Left lung (tissue), 10 donors: ENCODE data around the gene MGAT4A. TPM values are rescaled to one million over a fixed set of nuclear protein-coding genes. Genes with fewer than 3 reads are reported as not detected.

Source experiments
- ATAC-seq: fragments of 200-7000 bp; cut with Tn5 transposase; one replicate; pipeline ENCODE4 v1.9.1; 2020; ENCODE audit warnings: moderate library complexity
- DNase-seq, 4 donors: peaks; one replicate each; pipeline ENCODE4 v3.0.0-alpha.2; 2013 to 2020
- H3K27ac ChIP-seq, 2 donors: fragments of 200-600 bp; sonication (generic) in 1 of 2; one replicate each; pipeline versions ENCODE4 v1.5.0 to v1.8.0; 2020 to 2021
- H3K27me3 ChIP-seq, 2 donors: fragments of 200-600 bp; sonication (generic) in 1 of 2; one replicate each; pipeline versions ENCODE4 v1.5.0 to v1.8.0; 2020 to 2021
- H3K36me3 ChIP-seq, 2 donors: fragments of 200-600 bp; sonication (generic) in 1 of 2; one replicate each; pipeline versions ENCODE4 v1.5.0 to v1.8.0; 2020 to 2021
- H3K4me1 ChIP-seq, 2 donors: fragments of 200-600 bp; one replicate each; pipeline ENCODE4 v1.8.0; 2021
- H3K4me3 ChIP-seq, 2 donors: fragments of 200-600 bp; sonication (generic) in 1 of 2; one replicate each; pipeline versions ENCODE4 v1.5.0 to v1.8.0; 2020 to 2021; ENCODE audit warnings: mild to moderate bottlenecking in 1 of 2
- H3K9me3 ChIP-seq, 2 donors: fragments of 200-600 bp; sonication (generic) in 1 of 2; one replicate each; pipeline versions ENCODE4 v1.5.0 to v1.8.0; 2020 to 2021
- intact Hi-C, 2 donors: fragments of 100-400 bp; cut with DNase I; formaldehyde crosslinking; loops; one replicate each; pipeline versions ENCODE4 v1.11.2 to v1.14.2; 2022
- polyA plus RNA-seq, 6 donors: library from polyadenylated mRNA; unstranded; fragments of 120-200 nt; gene quantifications; one replicate each; pipeline ENCODE4 v1.2.1, GENCODE V29; 2013; ENCODE audit not compliant: insufficient read length in 6 of 6
- total RNA-seq, 2 donors: library from RNA; stranded (reverse); fragmentation: NEBNext Ultra II Directional; extraction: Animal tissue kit (Norgen Biotek cat#: 25700); gene quantifications; one replicate each; pipeline ENCODE4 v1.2.1, GENCODE V29; 2021
- TF ChIP-seq, protein P1 (sequence below), 2 donors: fragments of 200-600 bp; sonication (generic) in 1 of 2; IDR thresholded peaks; one replicate each; pipeline versions ENCODE4 v1.5.0 to v1.8.0; 2021; ENCODE audit warnings: antibody characterized with exemption in 2 of 2
- donor health status: DM: no; HTN: yes; CAD: no.
- donor health status: DM: no; HTN: no; CAD: no.

Gene MGAT4A
- total and polyA plus RNA-seq, 8 donors: 15.4 to 79.8 (median 19.0) TPM

DNA sequence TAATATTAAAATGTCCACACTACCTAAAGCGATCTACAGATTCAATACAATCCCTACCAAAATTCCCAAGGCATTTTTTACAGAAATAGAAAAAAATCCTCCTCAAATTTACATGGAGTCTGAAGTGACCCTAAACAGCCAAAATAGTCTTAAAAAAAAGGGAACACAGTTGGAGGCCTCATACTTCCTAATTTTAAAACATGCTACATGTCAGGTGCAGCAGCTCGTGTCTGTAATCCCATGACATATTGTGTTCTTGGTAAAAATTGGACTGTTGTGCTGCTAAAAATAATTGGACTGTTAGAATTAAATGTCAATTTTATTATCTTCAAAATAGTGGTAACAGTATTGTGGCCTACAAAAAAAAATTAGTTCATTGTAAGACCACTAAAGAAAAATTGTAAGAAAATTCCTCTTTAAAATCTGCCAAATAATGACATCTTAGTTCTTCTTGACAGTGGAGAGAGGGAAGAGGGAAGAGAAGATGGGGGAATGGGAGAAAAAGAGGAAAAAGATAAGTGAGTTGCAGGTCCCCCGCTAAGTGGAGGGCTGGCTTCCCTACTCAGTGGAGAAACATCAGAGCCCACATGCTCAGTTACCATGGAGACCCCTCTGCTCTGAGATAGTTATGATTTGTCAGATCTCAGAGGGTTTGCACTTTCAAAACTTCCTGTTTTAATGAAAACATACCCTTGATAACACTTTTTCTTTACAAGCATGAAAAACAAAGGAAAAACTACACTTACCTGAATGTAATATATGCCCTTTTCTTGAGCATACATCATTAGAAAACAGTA is 76.0 kb downstream of the MGAT4A start:
- intact Hi-C loops: no loop called here
- Histone ChIP-seq H3K4me1 (peaks cover 0 to 32% of the 10 kb centered on the region in 2 donors), H3K4me3 (no peak overlapping the region), H3K9me3 (no peaks in the 10 kb centered on the region), H3K27me3 (no peaks in the 10 kb centered on the region), H3K36me3 (no peaks in the 10 kb centered on the region), H3K27ac (peak overlapping the region; percentile 9 to 57)
- TF ChIP-seq, protein P1, sequence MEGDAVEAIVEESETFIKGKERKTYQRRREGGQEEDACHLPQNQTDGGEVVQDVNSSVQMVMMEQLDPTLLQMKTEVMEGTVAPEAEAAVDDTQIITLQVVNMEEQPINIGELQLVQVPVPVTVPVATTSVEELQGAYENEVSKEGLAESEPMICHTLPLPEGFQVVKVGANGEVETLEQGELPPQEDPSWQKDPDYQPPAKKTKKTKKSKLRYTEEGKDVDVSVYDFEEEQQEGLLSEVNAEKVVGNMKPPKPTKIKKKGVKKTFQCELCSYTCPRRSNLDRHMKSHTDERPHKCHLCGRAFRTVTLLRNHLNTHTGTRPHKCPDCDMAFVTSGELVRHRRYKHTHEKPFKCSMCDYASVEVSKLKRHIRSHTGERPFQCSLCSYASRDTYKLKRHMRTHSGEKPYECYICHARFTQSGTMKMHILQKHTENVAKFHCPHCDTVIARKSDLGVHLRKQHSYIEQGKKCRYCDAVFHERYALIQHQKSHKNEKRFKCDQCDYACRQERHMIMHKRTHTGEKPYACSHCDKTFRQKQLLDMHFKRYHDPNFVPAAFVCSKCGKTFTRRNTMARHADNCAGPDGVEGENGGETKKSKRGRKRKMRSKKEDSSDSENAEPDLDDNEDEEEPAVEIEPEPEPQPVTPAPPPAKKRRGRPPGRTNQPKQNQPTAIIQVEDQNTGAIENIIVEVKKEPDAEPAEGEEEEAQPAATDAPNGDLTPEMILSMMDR (IDR thresholded peaks at IDR 0.05): no peak
- DNase-seq (peak in 1 of 4 donors; percentile 8), ATAC-seq (peak; percentile 43)

DNA sequence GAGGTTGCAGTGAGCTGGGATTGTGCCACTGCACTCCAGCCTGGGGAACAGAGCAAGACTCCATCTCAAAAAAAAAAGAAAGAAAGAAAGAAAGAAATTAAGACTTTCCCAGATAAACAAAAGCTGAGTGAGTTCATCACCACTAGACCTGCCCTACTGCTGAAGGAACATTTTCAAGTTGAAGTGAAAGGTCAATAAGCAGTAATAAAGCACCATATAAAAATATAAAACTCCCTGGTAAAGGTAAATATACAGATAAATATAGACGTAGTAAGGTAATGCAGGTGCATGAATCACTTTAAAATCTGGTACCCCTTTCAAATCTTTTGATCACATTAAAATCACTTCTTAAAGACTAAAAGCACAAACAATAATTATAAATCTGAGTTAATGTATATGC is 79.9 kb downstream of the MGAT4A start:
- Histone ChIP-seq H3K36me3 (peaks cover 0 to 27% of the 10 kb centered on the region in 2 donors), H3K27ac (no peak overlapping the region), H3K27me3 (no peaks in the 10 kb centered on the region), H3K4me1 (peaks cover 0 to 20% of the 10 kb centered on the region in 2 donors), H3K9me3 (no peaks in the 10 kb centered on the region), H3K4me3 (no peak overlapping the region)
- DNase-seq: no peak
- TF ChIP-seq, protein P1 (IDR thresholded peaks at IDR 0.05): no peak
- ATAC-seq: no peak
- intact Hi-C loops: no loop called here

DNA sequence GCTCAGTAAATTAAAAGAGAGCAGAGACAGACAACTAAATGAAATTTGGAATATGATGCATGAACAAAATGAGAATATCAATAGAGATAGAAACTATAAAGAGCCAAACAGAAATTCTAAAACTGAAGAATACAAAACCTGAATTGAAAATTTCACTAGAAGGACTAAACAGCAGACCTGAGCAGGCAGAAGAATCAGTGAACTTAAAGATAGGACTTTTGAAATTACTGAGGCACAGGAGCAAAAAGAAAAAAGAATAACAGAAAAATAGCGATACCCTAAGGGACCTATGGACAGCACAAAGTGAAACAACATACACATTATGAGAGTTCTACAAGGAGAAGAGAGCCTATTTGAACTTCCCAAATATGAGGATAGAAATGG is 80.9 kb downstream of the MGAT4A start:
- Histone ChIP-seq H3K36me3 (peaks cover 0 to 27% of the 10 kb centered on the region in 2 donors), H3K27me3 (no peaks in the 10 kb centered on the region), H3K9me3 (no peaks in the 10 kb centered on the region), H3K4me1 (peaks cover 0 to 10% of the 10 kb centered on the region in 2 donors), H3K4me3 (no peak overlapping the region), H3K27ac (peak overlapping the region in 1 of 2 donors; percentile 0)
- DNase-seq: no peak
- ATAC-seq: no peak
- TF ChIP-seq, protein P1 (IDR thresholded peaks at IDR 0.05): no peak
- intact Hi-C loops: loop anchor here (2.0 to 10.0 kb wide), 2 partner anchors 185 kb away; no protein-coding TSS in a partner anchor

DNA sequence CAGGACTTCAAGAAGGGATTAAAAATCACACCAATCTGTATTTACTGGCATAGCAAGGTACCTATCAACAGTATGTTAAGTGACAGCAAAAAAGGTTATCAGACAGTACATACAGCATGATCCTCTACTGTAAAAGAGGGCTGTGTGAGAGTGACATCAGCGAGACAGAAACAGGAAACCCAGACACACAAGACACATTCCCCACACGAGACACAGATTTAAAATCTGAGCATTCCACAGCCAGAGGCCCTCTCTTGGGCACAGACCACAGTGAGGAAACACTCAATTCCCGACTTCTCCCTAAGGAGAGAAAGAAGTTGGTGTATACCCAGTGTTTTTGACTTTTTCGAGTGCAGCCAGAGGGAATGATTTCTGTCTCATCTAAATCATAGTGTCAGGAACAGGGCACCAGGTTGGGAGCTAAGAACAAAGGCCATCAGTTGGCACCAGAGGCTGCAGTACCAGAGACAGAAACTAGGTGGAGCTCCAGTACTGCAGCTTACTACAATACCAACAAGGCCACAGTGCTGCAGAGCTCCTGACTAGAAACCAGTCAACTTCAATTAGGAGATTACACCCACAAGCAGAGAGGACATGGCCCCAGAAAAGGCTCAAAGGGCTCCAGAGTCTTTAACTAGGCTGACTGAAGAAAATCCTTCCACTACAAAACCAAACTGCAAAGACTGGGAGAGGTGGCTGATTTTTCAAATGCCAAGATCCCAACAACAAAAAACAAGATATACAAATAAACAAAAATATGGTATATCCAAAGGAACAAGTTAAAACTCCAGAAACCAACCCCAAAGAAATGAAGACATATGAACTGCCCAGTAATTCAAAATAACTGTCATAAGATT is 81.6 kb downstream of the MGAT4A start:
- H3K27ac ChIP-seq: peak overlapping the region in 1 of 2 donors; percentile 0
- DNase-seq: peak in 3 of 4 donors; percentile 65 to 81 (median 69)
- H3K9me3 ChIP-seq: no peaks in the 10 kb centered on the region
- peaks cover 0 to 4% of the 10 kb centered on the region in 2 donors for H3K4me1 ChIP-seq
- TF ChIP-seq, protein P1 (IDR thresholded peaks at IDR 0.05): peak; percentile 97 to 98
- H3K4me3 ChIP-seq: no peak overlapping the region
- H3K27me3 ChIP-seq: no peaks in the 10 kb centered on the region
- peak; percentile 100 for ATAC-seq
- peaks cover 0 to 27% of the 10 kb centered on the region in 2 donors for H3K36me3 ChIP-seq
- intact Hi-C loops: loop anchor here (2.0 to 10.0 kb wide), 2 partner anchors 185 kb away; no protein-coding TSS in a partner anchor
